Activated CD4-positive, alpha-beta T cell treated with anti-CD3 and anti-CD28 coated beads, Interleukin-2, Interleukin-6, amounts not matched to agents 100 ng/mL and 50 ng/mL, durations not matched to agents 16 hours and 8 hours (primary cell): ENCODE measurements around the gene CTPS2.

ENCODE experiments used
- DNase-seq: peaks from one replicate; pipeline ENCODE4 v3.0.0-alpha.2; 2020

The CTPS2 gene

DNA sequence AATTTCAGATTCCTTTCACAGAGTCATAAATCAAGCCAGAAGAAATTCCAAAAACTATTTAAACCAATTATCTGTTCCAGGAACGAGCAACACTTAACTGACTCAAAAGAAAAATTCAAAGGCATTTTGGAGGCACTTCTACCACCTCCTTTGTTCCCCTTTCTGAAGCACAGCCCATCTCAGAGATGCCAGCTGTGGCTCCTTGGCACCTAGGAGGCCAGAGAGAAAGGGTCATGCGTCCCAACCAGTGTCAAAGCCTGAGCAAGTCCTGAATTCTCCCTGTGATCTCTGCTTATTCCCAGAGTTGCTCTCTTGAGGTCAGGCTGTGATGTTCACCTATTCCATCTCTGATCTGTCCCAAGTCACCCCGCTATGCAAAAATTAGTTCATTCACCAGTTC, 167.5 kb downstream of the CTPS2 start:
- no peak for DNase-seq
